Endothelial cell of umbilical vein (primary cell): ENCODE measurements around the gene MAX. TPM values are rescaled to one million over a fixed set of nuclear protein-coding genes. Genes with fewer than 3 reads are reported as not detected.

Experiments
- BruUV-seq: library from RNA; stranded (reverse); fragments of 400-500 nt; replicated peaks from 2 replicates; lab custom pipeline; 2021; lab: Mats Ljungman, UMichigan
- CTCF ChIA-PET: fragments of 300-600, 350-600 bp; sonication (Branson Sonifier 250); formaldehyde crosslinking; loops from one replicate; lab custom pipeline; 2021; ENCODE audit warnings: antibody characterized with exemption, inconsistent platforms; lab: Charles Lee
- POLR2A ChIA-PET: fragments of 300-600, 350-600 bp; sonication (Branson Sonifier 250); formaldehyde crosslinking; loops from one replicate; lab custom pipeline; 2021; ENCODE audit warnings: antibody characterized with exemption, inconsistent platforms; lab: Charles Lee
- DNase-seq: peaks from one replicate; pipeline ENCODE4 v3.0.0-alpha.2; 2011; ENCODE audit warnings: low read depth, low spot score
- FAIRE-seq: peaks from 2 replicates; lab custom pipeline; 2011; peaks lifted over from hg19 to GRCh38; lab: Jason Lieb, UNC
- H2AFZ ChIP-seq: 2 replicates; pipeline ENCODE4 v1.6.0; 2012; ENCODE audit warnings: low read depth, low read length, control low read depth, inconsistent platforms
- H3K27ac ChIP-seq: 2 replicates; pipeline ENCODE4 v1.5.1; 2011; ENCODE audit warnings: low read depth, mild to moderate bottlenecking, control low read depth, low read length, moderate library complexity; ENCODE audit not compliant: insufficient read depth
- H3K27me3 ChIP-seq, 2 experiments: 2 replicates each; pipeline versions ENCODE4 v1.6.0 to v1.6.1; 2011; ENCODE audit warnings: low read length in 2 of 2, mixed read lengths in 1 of 2; ENCODE audit not compliant: control insufficient read depth in 2 of 2, insufficient read depth in 2 of 2
- H3K36me3 ChIP-seq, 2 experiments: 2 replicates in 1 of 2; 3 replicates in 1 of 2; pipeline ENCODE4 v1.5.1; 2011; ENCODE audit warnings: low read length in 2 of 2, mild to moderate bottlenecking in 1 of 2, moderate library complexity in 1 of 2; ENCODE audit not compliant: control insufficient read depth in 2 of 2, insufficient read depth in 2 of 2; ENCODE audit errors: extremely low read depth in 1 of 2
- H3K4me1 ChIP-seq: 3 replicates; pipeline ENCODE4 v1.5.1; 2011; ENCODE audit warnings: mild to moderate bottlenecking, low read length; ENCODE audit not compliant: control insufficient read depth, insufficient read depth; ENCODE audit errors: extremely low read depth
- H3K4me2 ChIP-seq: 2 replicates; pipeline ENCODE4 v1.6.1; 2011; ENCODE audit warnings: low read length, control low read depth, mixed read lengths; ENCODE audit not compliant: insufficient read depth
- H3K4me3 ChIP-seq, 3 experiments: fragments of 200-600 bp in 1 of 3; sonication (generic), shearing (Covaris generic) in 1 of 3; replicated peaks in 1 of 3; 2 replicates each; pipeline ENCODE4 v1.5.1; 2011 to 2016; ENCODE audit warnings: control low read depth in 3 of 3, low read length in 3 of 3, mild to moderate bottlenecking in 2 of 3, inconsistent platforms in 1 of 3, low read depth in 1 of 3, moderate library complexity in 1 of 3; ENCODE audit not compliant: insufficient read depth in 1 of 3
- H3K79me2 ChIP-seq: 2 replicates; pipeline ENCODE4 v1.6.0; 2012; ENCODE audit warnings: low read length, inconsistent platforms; ENCODE audit not compliant: control insufficient read depth, insufficient read depth
- H3K9ac ChIP-seq: replicated peaks from 2 replicates; pipeline ENCODE3; 2011; ENCODE audit warnings: low read length, control low read depth; ENCODE audit not compliant: insufficient read depth; ENCODE audit errors: extremely low read depth
- H3K9me1 ChIP-seq: replicated peaks from 3 replicates; pipeline ENCODE4 v1.6.0; 2011; ENCODE audit warnings: mild to moderate bottlenecking, low read length; ENCODE audit not compliant: control insufficient read depth, insufficient read depth; ENCODE audit errors: extremely low read depth
- H3K9me3 ChIP-seq: replicated peaks from 2 replicates; pipeline ENCODE4 v1.5.1; 2012; ENCODE audit warnings: low read length, inconsistent platforms; ENCODE audit not compliant: control insufficient read depth, insufficient read depth
- H4K20me1 ChIP-seq: replicated peaks from 2 replicates; pipeline ENCODE3; 2011; ENCODE audit warnings: mild to moderate bottlenecking, low read length; ENCODE audit not compliant: control insufficient read depth, insufficient read depth; ENCODE audit errors: extremely low read depth
- CTCF ChIP-seq, 2 donors: IDR thresholded peaks; 1 replicate in 1 of 2; 2 replicates in 1 of 2; pipeline ENCODE4 v1.5.1; 2011; ENCODE audit warnings: low read length in 2 of 2, mild to moderate bottlenecking in 2 of 2, moderate library complexity in 2 of 2, control low read depth in 1 of 2, inconsistent platforms in 1 of 2, low read depth in 1 of 2; ENCODE audit not compliant: insufficient read depth in 1 of 2; ENCODE audit errors: extremely low read depth in 1 of 2
- EZH2 ChIP-seq: IDR thresholded peaks from 2 replicates; pipeline ENCODE4 v1.6.1; 2012; ENCODE audit warnings: borderline replicate concordance, low read depth, mild to moderate bottlenecking, moderate library complexity, low read length, inconsistent platforms; ENCODE audit not compliant: severe bottlenecking
- GATA2 ChIP-seq: IDR thresholded peaks from 2 replicates; pipeline ENCODE4 v1.7.0; 2011; ENCODE audit warnings: low read depth, mild to moderate bottlenecking, moderate library complexity, mixed read lengths, low read length; ENCODE audit not compliant: insufficient read length, insufficient read depth
- JUN ChIP-seq: IDR thresholded peaks from 2 replicates; pipeline ENCODE4 v1.6.1; 2011; ENCODE audit warnings: borderline replicate concordance, low read depth; ENCODE audit not compliant: insufficient read length, insufficient read depth
- MAX ChIP-seq: IDR thresholded peaks from 2 replicates; pipeline ENCODE4 v1.6.1; 2011; ENCODE audit not compliant: insufficient read depth, insufficient read length
- MYC ChIP-seq: IDR thresholded peaks from one replicate; pipeline ENCODE4 v1.6.1; 2011; ENCODE audit warnings: mild to moderate bottlenecking, low read depth, low read length
- POLR2A ChIP-seq: IDR thresholded peaks from 2 replicates; pipeline ENCODE4 v1.6.1; 2012; ENCODE audit warnings: low read depth, mild to moderate bottlenecking, control low read depth, low read length
- POLR2AphosphoS5 ChIP-seq: IDR thresholded peaks from 2 replicates; pipeline ENCODE4 v1.6.1; 2012; ENCODE audit warnings: low read depth, mild to moderate bottlenecking, control low read depth, low read length, moderate library complexity; ENCODE audit not compliant: insufficient read depth
- dilution Hi-C: fragments of 300-500 bp; cut with MboI; formaldehyde crosslinking; loops from one replicate; pipeline ENCODE4 v1.15.0; 2019; ENCODE audit warnings: low sequenced_read_pairs; ENCODE audit not compliant: extremely low pct_ligation_motif_present
- intact Hi-C: fragments of 100-400 bp; cut with micrococcal nuclease; formaldehyde crosslinking; loops from one replicate; pipeline ENCODE4 v1.10.0; 2022
- polyA plus RNA-seq, 4 experiments: library from polyadenylated mRNA; depleted of rRNA in 3 of 4; stranded (reverse) in 3 of 4; unstranded in 1 of 4; fragments of >200 nt; gene quantifications; 2 replicates each; pipeline versions ENCODE4 v1.2.1 to v1.2.3, GENCODE V29; 2011 to 2012; ENCODE audit warnings: missing spikeins in 1 of 4
- total RNA-seq: library from RNA; stranded (reverse); gene quantifications from 2 replicates; pipeline ENCODE4 v1.2.3, GENCODE V29; 2021

The MAX gene
- total and polyA plus RNA-seq, 2 donors (not counting 3 experiments of a cell fraction or from before 2014, with no cell fraction given): 70.1 to 79.5 TPM

GRCh38 chr14:65072937-65073336, 29.4 kb downstream of the MAX start:
- intact Hi-C loops (no loop called here), dilution Hi-C loops (no loop called here)
- TF ChIP-seq MYC: no peak
- TF ChIP-seq EZH2: no peak
- no peak for TF ChIP-seq POLR2A
- no peak for TF ChIP-seq CTCF (IDR thresholded peaks at IDR 0.05; ENCODE audit: extremely low read depth in 1 of 2, insufficient read depth in 1 of 2, low read depth in 1 of 2, low read length in 2 of 2)
- no peak for TF ChIP-seq JUN
- no peak for TF ChIP-seq GATA2
- H3K9ac ChIP-seq: no peak overlapping the region
- CTCF ChIA-PET: no interaction called here
- no peak overlapping the region for H3K27ac ChIP-seq
- H3K4me3 ChIP-seq: no peak overlapping the region
- POLR2A ChIA-PET: no interaction called here
- peaks cover 19% of the 10 kb centered on the region for H3K4me1 ChIP-seq
- H3K9me3 ChIP-seq: no peaks in the 10 kb centered on the region
- peaks cover 14 to 30% of the 10 kb centered on the region in 2 experiments for H3K36me3 ChIP-seq
- DNase-seq (no peak), FAIRE-seq (no peak)
- H2AFZ ChIP-seq: no peak overlapping the region
- H4K20me1 ChIP-seq: no peaks in the 10 kb centered on the region
- no peak overlapping the region for H3K4me2 ChIP-seq
- no TSS peak for BruUV-seq
- no peaks in the 10 kb centered on the region for H3K27me3 ChIP-seq
- peaks cover 3% of the 10 kb centered on the region for H3K79me2 ChIP-seq
- H3K9me1 ChIP-seq: no peaks in the 10 kb centered on the region

- Histone ChIP-seq H3K4me1 (peaks cover 19% of the 10 kb centered on the region), H3K4me3 (no peak overlapping the region), H3K27me3 (no peaks in the 10 kb centered on the region), H3K9ac (no peak overlapping the region), H3K36me3 (peaks cover 8 to 23% of the 10 kb centered on the region in 2 experiments), H2AFZ (no peak overlapping the region), H3K4me2 (no peak overlapping the region), H3K9me3 (no peaks in the 10 kb centered on the region), H3K79me2 (no peaks in the 10 kb centered on the region), H3K9me1 (no peaks in the 10 kb centered on the region), H4K20me1 (no peaks in the 10 kb centered on the region), H3K27ac (no peak overlapping the region)
- ChIA-PET CTCF (no interaction called here), POLR2A (no interaction called here)
- FAIRE-seq (no peak), DNase-seq (no peak)
- TF ChIP-seq EZH2 (no peak), MAX (no peak), JUN (no peak), GATA2 (no peak), POLR2A (no peak), MYC (no peak), POLR2AphosphoS5 (no peak), CTCF (IDR thresholded peaks at IDR 0.05; ENCODE audit: extremely low read depth in 1 of 2, insufficient read depth in 1 of 2, low read depth in 1 of 2, low read length in 2 of 2) (no peak)
- intact Hi-C loops (no loop called here), dilution Hi-C loops (no loop called here)
- no TSS peak for BruUV-seq
These were observed 30.1 kb downstream of the MAX start for GRCh38 chr14:65072256-65072655.
